RWPE1 (cell line): ENCODE data around the gene CGRRF1.

Experiments used
- CTCF ChIA-PET: fragments of 350-600 bp; sonication (Branson Sonifier 250); formaldehyde crosslinking; extraction: SDS; loops from one replicate; lab custom pipeline; 2021; lab: Yijun Ruan, JAX
- POLR2A ChIA-PET: fragments of 400-600 bp; formaldehyde crosslinking; extraction: SDS; loops from one replicate; lab custom pipeline; 2020; ENCODE audit warnings: antibody characterized with exemption; ENCODE audit not compliant: low non-redundant PET; lab: Yijun Ruan, JAX
- DNase-seq: peaks from one replicate; pipeline ENCODE4 v3.0.0; 2012; ENCODE audit warnings: low spot score
- H3K27ac ChIP-seq: fragments of 450-650 bp; 2 replicates; pipeline ENCODE4 v1.5.1; 2017
- TF ChIP-seq, protein P1 (sequence below): fragments of 450-650 bp; conservative IDR thresholded peaks from 2 replicates; pipeline ENCODE4 v1.5.1; 2017; ENCODE audit warnings: low read depth, mild to moderate bottlenecking

CGRRF1 gene

DNA sequence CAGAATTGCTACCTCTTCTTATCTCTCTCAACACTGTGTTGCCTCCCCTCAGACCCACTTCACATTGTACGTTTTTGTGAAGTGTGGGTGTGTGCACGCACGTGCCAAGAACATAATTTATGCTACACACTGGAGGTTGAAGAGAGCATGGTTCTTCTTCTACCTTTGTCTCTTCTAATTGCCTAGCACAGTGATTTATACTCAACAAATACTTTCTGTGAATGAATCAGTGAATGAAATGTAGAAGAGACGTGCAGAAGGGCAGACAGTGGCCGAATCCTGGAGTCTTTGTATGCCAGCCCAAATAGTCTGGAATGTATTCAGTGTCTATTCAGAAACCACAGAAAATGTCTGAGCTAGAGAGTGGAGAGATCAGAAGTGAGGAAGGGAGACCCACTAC lies 52.6 kb downstream of the CGRRF1 start:
- POLR2A ChIA-PET: no interaction called here
- TF ChIP-seq, protein P1, sequence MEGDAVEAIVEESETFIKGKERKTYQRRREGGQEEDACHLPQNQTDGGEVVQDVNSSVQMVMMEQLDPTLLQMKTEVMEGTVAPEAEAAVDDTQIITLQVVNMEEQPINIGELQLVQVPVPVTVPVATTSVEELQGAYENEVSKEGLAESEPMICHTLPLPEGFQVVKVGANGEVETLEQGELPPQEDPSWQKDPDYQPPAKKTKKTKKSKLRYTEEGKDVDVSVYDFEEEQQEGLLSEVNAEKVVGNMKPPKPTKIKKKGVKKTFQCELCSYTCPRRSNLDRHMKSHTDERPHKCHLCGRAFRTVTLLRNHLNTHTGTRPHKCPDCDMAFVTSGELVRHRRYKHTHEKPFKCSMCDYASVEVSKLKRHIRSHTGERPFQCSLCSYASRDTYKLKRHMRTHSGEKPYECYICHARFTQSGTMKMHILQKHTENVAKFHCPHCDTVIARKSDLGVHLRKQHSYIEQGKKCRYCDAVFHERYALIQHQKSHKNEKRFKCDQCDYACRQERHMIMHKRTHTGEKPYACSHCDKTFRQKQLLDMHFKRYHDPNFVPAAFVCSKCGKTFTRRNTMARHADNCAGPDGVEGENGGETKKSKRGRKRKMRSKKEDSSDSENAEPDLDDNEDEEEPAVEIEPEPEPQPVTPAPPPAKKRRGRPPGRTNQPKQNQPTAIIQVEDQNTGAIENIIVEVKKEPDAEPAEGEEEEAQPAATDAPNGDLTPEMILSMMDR: no peak
- DNase-seq: no peak
- no peak overlapping the region for H3K27ac ChIP-seq
- CTCF ChIA-PET: interaction anchor here (0.7 kb wide), 1 partner anchor 49 kb away, joined by 3 read pairs; no protein-coding TSS in a partner anchor

DNA sequence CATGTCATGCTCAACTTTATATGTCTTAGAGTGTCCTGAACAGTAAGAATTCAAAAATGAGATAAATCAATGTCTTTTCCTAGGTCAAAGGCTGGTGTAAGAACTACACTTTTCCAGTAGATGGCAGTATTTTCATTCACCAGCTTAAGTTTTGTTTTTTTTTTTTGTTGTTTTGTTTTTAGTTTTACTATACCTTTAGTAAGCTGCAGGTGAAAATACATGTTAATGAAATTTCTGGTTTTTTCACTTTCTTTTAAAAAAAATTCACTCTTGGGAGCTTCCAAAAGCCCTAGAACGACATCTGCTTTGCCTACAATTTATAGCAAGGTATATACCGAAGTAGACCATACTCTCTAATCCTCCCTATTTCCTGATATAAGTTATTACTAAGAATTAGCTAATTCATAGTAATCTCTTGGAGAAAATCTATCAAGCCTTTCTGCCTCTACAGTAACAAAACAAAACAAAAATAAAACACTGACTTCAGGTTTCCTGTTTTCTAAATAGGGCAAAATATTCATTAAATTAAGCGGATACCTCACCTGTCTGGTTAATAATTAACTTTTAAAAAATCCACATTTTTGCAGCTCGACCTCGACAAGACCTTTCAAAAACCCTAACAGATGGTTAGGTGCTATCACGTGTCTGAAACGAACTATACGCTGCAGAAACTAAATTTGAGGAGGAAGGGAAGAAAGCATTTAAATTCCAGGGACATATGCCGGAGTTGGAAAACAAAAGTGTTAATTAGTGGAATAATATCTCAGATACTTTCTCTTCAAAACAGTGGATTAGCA lies 54.6 kb downstream of the CGRRF1 start:
- POLR2A ChIA-PET: no interaction called here
- TF ChIP-seq, protein P1: peak; percentile 85
- peak; percentile 16 for DNase-seq
- CTCF ChIA-PET: interaction anchor here (0.6 to 1.7 kb wide), 21 partner anchors 14 to 404 kb away, joined by 3 to 17 read pairs (median 4); no protein-coding TSS in a partner anchor
- H3K27ac ChIP-seq: peak overlapping the region; percentile 94

DNA sequence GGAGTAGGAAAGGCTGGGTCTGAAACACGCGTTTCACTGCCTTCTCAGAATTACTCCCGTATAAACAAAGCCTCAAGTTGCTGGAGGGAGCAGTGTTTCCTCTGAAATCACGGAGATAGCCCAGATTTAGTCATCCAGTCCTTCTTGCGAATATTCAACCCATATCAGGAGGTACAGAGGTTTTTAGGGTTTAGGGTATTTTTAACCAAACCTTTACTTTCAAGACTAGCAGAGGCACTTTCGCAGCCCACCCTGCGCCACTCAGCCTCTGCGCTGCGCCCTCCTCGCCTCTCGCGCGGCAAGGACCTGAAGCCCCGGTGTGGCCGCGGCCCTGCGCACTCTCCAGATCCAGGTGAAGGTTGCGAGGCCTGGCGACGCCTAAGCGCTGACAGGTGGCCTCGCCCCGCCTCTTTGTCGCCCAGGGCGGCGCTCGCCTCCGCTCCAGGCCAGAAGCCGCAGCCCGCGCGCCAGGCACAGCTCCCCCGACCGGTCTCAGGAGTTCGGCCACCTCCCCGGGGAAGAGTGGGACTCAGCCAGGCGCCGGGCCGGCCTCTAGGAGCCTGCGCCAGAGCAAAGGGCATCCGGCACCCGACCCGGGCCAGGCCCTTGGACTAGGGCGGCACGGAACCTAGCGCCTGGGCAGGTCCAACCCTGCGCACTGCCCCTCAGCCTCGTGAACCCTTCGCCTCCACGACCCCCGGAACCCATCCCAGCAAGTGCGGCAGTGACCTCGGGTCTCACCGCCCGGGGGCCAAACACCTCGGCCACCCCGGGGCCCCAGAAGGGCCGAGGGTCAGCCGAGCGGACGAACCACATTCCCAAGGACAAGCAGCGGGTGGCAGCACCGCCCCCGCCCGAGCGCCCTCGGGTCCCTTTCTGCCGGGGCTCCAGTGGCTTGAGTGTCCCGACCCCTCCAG lies 55.4 kb downstream of the CGRRF1 start:
- DNase-seq: peak; percentile 37
- TF ChIP-seq, protein P1: no peak
- POLR2A ChIA-PET: interaction anchor here (1.0 kb wide), 1 partner anchor 119 kb away, joined by 4 read pairs; no protein-coding TSS in a partner anchor

DNA sequence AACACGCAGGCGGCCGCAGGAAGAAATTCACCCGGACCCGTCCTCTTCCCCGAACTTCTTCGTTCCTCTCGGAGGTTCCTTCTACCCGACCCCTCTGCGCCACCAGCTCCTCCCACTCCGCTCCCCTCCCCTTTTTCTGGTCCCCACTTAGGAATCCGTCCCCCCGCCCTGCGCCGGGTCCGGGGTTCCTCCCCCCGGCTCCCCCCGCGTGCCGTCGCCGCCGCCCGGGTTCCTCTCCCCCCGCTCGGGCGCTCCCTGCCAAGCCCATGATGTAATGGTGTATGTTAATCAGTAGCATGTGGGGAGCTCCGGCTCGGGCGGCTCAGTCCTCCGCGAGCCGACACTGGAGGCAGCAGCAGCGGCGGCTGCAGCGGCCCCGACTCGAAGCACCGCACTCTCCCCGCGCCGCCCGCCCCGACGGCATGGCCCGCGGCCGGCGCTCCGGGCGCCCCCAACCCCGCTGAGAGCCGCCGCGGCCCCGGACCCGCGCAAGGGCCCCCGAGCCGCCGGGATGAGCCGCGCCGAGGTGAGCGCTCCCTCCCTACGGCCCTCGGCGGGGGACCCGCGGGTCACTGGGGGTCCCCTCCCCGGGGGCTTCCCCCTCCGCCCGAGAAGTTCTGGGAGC lies 56.2 kb downstream of the CGRRF1 start:
- POLR2A ChIA-PET: interaction anchor here (1.0 kb wide), 1 partner anchor 119 kb away, joined by 4 read pairs; no protein-coding TSS in a partner anchor

More for the DNA sequence above, 55.4 kb downstream of the CGRRF1 start:
- CTCF ChIA-PET: interaction anchor here (0.5 to 1.7 kb wide), 14 partner anchors 8 to 486 kb away, joined by 3 to 17 read pairs (median 4); no protein-coding TSS in a partner anchor
- H3K27ac ChIP-seq: peak overlapping the region; percentile 94

DNA sequence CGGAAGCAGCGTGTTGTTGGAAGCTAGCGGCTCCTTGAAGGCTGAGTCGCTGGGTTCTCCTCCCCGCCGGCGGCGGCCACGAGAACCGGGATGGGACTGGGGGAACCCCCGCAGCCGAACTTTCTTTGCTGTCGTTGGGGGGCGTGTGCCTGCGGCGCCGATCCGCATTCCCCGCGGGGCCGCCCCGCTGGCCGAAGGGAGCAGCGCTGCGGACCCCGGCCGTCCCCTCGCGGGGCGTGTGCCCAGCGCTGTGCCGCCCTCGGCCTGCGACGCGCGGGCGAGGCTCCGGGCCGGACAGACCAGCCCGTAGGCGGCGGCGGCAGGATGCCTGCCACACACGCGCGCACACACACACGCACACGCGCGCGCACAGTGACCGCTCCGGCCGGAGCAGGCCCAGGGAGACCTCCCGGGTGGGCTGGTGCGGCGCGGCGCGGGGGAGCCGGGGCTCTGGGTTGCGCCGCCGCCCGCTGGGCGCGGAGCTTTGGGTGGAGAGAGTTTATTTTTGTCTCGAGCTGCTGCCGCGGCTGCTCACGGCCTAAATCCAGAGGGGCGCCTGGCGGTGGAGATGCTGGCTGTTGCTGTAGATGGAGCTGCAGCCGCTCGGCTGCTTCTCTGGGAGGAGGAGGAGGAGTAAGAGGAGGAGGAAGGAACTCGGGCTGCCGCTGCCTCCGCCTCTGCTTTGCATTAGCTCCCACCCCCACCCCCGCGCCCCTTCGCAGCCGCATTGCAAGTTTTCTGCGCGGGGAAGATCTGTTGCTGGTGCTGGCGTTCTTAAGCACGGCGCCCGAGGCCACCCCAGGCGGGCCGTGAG lies 56.9 kb downstream of the CGRRF1 start, which contains the start of gene SAMD4A:
Gene SAMD4A, plus strand, starts transcription at position 719 of the 814 bp plus-strand sequence. CDS start 789 bp downstream, outside the sequence.
- ChIA-PET POLR2A (interaction anchor here (1.0 kb wide), 1 partner anchor 118 kb away, joined by 4 read pairs; no protein-coding TSS in a partner anchor), CTCF (interaction anchor here (0.6 to 1.5 kb wide), 9 partner anchors 50 to 226 kb away, joined by 3 to 10 read pairs (median 4); no protein-coding TSS in a partner anchor)
- H3K27ac ChIP-seq: peak within 1 kb of the TSS; percentile 94
- DNase-seq: peak; percentile 63
- TF ChIP-seq, protein P1: peak; percentile 35; the same call in 1 of the 2 replicates

More for the DNA sequence above, 56.2 kb downstream of the CGRRF1 start:
- TF ChIP-seq, protein P1: no peak
- CTCF ChIA-PET: interaction anchor here (0.5 to 1.5 kb wide), 6 partner anchors 9 to 485 kb away, joined by 3 to 10 read pairs (median 7); no protein-coding TSS in a partner anchor
- DNase-seq: peak; percentile 90
- H3K27ac ChIP-seq: peak overlapping the region; percentile 94
